Body of pancreas (tissue), 4 donors: ENCODE measurements around the gene FN3KRP.

Experiments
- CTCF ChIP-seq, 7 experiments: fragments of 450-650 bp in 4 of 7; fragments of 200-600 bp in 3 of 7; sonication (generic) in 3 of 7; IDR thresholded peaks; one replicate each; pipeline ENCODE4 v1.5.1; 2016 to 2019; ENCODE audit warnings: antibody characterized with exemption in 7 of 7
- POLR2A ChIP-seq, 3 donors: fragments of 450-650 bp; IDR thresholded peaks; one replicate each; pipeline ENCODE4 v1.6.1; 2016; ENCODE audit warnings: antibody characterized with exemption in 3 of 3, mild to moderate bottlenecking in 2 of 3

GRCh38 chr17:82689077-82689476 lies 27.4 kb upstream of the FN3KRP start:
- no peak for TF ChIP-seq CTCF (IDR thresholded peaks at IDR 0.05)
- TF ChIP-seq POLR2A (IDR thresholded peaks at IDR 0.05) = no peak
